GM23338 (cell line): ENCODE data around the gene COL25A1. TPM values are rescaled to one million over a fixed set of nuclear protein-coding genes. Genes with fewer than 3 reads are reported as not detected.

Source experiments
- ATAC-seq: fragments of 200-7000 bp; cut with Tn5 transposase; 3 replicates; pipeline ENCODE4 v1.9.1; 2020
- DNase-seq: peaks from one replicate; pipeline ENCODE4 v3.0.0-alpha.2; 2015; ENCODE audit warnings: low spot score
- H2AFZ ChIP-seq: fragments of 200-600 bp; sonication (generic); 2 replicates; pipeline ENCODE4 v1.8.0; 2016; ENCODE audit warnings: antibody characterized with exemption, mild to moderate bottlenecking, moderate library complexity
- H3F3A ChIP-seq: fragments of 200-600 bp; sonication (generic); replicated peaks from 2 replicates; pipeline ENCODE4 v1.8.0; 2017; ENCODE audit warnings: antibody characterized with exemption, mixed run types, low read depth
- H3K27ac ChIP-seq: fragments of 200-600 bp; sonication (generic); 2 replicates; pipeline ENCODE4 v1.6.1; 2016; ENCODE audit warnings: low read depth
- H3K27me3 ChIP-seq: fragments of 200-600 bp; sonication (generic); 2 replicates; pipeline ENCODE4 v1.8.0; 2016; ENCODE audit warnings: mild to moderate bottlenecking, mixed run types, moderate library complexity; ENCODE audit not compliant: insufficient read depth
- H3K36me3 ChIP-seq: fragments of 200-600 bp; sonication (generic); 2 replicates; pipeline ENCODE4 v1.8.0; 2016; ENCODE audit warnings: mild to moderate bottlenecking; ENCODE audit not compliant: insufficient read depth
- H3K4me1 ChIP-seq: fragments of 200-600 bp; sonication (generic); 2 replicates; pipeline ENCODE4 v1.8.0; 2016; ENCODE audit warnings: mild to moderate bottlenecking, moderate library complexity; ENCODE audit not compliant: insufficient read depth
- H3K4me2 ChIP-seq: fragments of 200-600 bp; sonication (generic); 2 replicates; pipeline ENCODE4 v1.7.1; 2017; ENCODE audit warnings: mixed run types
- H3K4me3 ChIP-seq: fragments of 200-600 bp; sonication (generic); 2 replicates; pipeline ENCODE4 v1.6.1; 2016; ENCODE audit warnings: mixed run types
- H3K79me2 ChIP-seq: fragments of 200-600 bp; sonication (generic); replicated peaks from 2 replicates; pipeline ENCODE4 v1.8.0; 2017; ENCODE audit warnings: mild to moderate bottlenecking; ENCODE audit not compliant: insufficient read depth
- H3K9me2 ChIP-seq: fragments of 200-600 bp; sonication (generic); 2 replicates; pipeline ENCODE4 v1.8.0; 2017; ENCODE audit not compliant: insufficient read depth
- H4K20me1 ChIP-seq: fragments of 200-600 bp; sonication (generic); replicated peaks from 2 replicates; pipeline ENCODE4 v1.8.0; 2017; ENCODE audit warnings: mild to moderate bottlenecking; ENCODE audit not compliant: insufficient read depth
- H3K27ac Mint-ChIP-seq: 2 replicates; pipeline ENCODE4 v1.8.0; 2020; ENCODE audit warnings: inconsistent platforms, mild to moderate bottlenecking, moderate library complexity, mixed read lengths
- H3K27me3 Mint-ChIP-seq: 3 replicates; pipeline ENCODE4 v1.8.0; 2022; ENCODE audit warnings: low read depth, mild to moderate bottlenecking, moderate library complexity, mixed read lengths, inconsistent platforms; ENCODE audit not compliant: insufficient read depth, poor library complexity
- H3K36me3 Mint-ChIP-seq: 3 replicates; pipeline ENCODE4 v1.8.0; 2021; ENCODE audit warnings: low read depth, mild to moderate bottlenecking, inconsistent platforms, moderate library complexity, mixed read lengths
- H3K4me1 Mint-ChIP-seq: 3 replicates; pipeline ENCODE4 v1.8.0; 2020; ENCODE audit warnings: mild to moderate bottlenecking, inconsistent platforms, mixed read lengths
- H3K4me3 Mint-ChIP-seq: 3 replicates; pipeline ENCODE4 v1.8.0; 2021; ENCODE audit warnings: moderate library complexity, mild to moderate bottlenecking, inconsistent platforms, mixed read lengths
- H3K9me3 Mint-ChIP-seq: 3 replicates; pipeline ENCODE4 v1.8.0; 2020; ENCODE audit warnings: moderate library complexity, mild to moderate bottlenecking, inconsistent platforms, mixed read lengths
- CTCF ChIP-seq, 2 experiments: fragments of 200-600 bp in 1 of 2; sonication (generic) in 1 of 2; conservative IDR thresholded peaks; 2 replicates each; pipeline versions ENCODE4 v1.5.1 to v1.6.1; 2016 to 2017; ENCODE audit warnings: antibody characterized with exemption in 2 of 2, low read depth in 2 of 2, mild to moderate bottlenecking in 2 of 2, moderate library complexity in 1 of 2
- ETS1 ChIP-seq: IDR thresholded peaks from 2 replicates; pipeline ENCODE4 v1.6.1; 2016; ENCODE audit warnings: antibody characterized with exemption
- EZH2 ChIP-seq: fragments of 200-600 bp; sonication (generic); IDR thresholded peaks from one replicate; pipeline ENCODE4 v1.8.0; 2017; ENCODE audit warnings: antibody characterized with exemption, mild to moderate bottlenecking, low read depth; ENCODE audit not compliant: unreplicated experiment
- EZH2phosphoT487 ChIP-seq: fragments of 200-600 bp; sonication (generic); IDR thresholded peaks from one replicate; pipeline ENCODE4 v1.8.1; 2018; ENCODE audit warnings: antibody characterized with exemption; ENCODE audit not compliant: unreplicated experiment
- JUNB ChIP-seq: IDR thresholded peaks from one replicate; pipeline ENCODE4 v1.6.1; 2016; ENCODE audit warnings: antibody characterized with exemption; ENCODE audit not compliant: unreplicated experiment
- NANOG ChIP-seq: IDR thresholded peaks from 2 replicates; pipeline ENCODE4 v1.6.1; 2016; ENCODE audit warnings: antibody characterized with exemption, borderline replicate concordance
- POLR2AphosphoS5 ChIP-seq: IDR thresholded peaks from 2 replicates; pipeline ENCODE4 v1.6.1; 2016; ENCODE audit warnings: antibody characterized with exemption, low read depth
- STAT1 ChIP-seq: IDR thresholded peaks from one replicate; pipeline ENCODE4 v1.6.1; 2016; ENCODE audit warnings: antibody characterized with exemption; ENCODE audit not compliant: unreplicated experiment
- ZNF114 ChIP-seq: fragments of 250-450 bp; sonication (Bioruptor Pico); IDR thresholded peaks from 2 replicates; pipeline ENCODE4 v1.5.0; 2020; ENCODE audit warnings: mild to moderate bottlenecking, moderate library complexity
- ZNF331 ChIP-seq: fragments of 250-450 bp; sonication (Bioruptor Pico); IDR thresholded peaks from 2 replicates; pipeline ENCODE4 v1.5.0; 2020; ENCODE audit warnings: low read depth, mild to moderate bottlenecking, moderate library complexity
- polyA plus RNA-seq: library from polyadenylated mRNA; unstranded; fragments of >200 nt; fragmentation: Nextera tagmentation; extraction: Ambion mirVana; gene quantifications from 2 replicates; pipeline ENCODE4 v1.2.1, GENCODE V29; 2016
- total RNA-seq: library from RNA; depleted of rRNA; stranded (reverse); fragments of >200 nt; shearing (Covaris generic); gene quantifications from 2 replicates; pipeline ENCODE4 v1.2.3, GENCODE V29; 2014
- TF ChIP-seq, protein P1 (sequence below): IDR thresholded peaks from one replicate; pipeline ENCODE4 v1.6.1; 2018; ENCODE audit warnings: antibody characterized with exemption; ENCODE audit not compliant: unreplicated experiment

The COL25A1 gene
- total and polyA plus RNA-seq, 2 experiments from 2014 or later: 3.9 to 5.6 TPM

DNA sequence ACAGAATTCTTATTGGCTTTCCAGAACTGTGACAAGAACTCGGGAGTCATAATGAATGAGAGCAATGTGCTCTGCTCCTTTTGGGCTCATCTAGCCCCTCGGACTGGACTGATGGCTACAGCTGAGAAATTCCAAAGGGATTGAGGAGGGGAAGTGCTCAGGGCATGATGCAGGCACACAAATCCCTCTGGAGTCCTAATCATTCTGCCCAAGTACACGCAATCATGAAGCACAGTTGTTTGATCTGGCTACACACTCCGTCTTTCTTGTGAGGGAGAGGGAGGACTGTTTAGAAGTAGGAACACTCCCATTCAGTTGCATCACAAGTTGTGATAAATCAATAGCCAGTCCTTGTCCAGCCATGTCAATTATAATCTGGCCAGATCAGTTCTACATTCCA, 237.5 kb downstream of the COL25A1 start (continued):
- TF ChIP-seq CTCF (conservative IDR thresholded peaks at IDR 0.05; ENCODE audit: low read depth in 2 of 2): no peak
- TF ChIP-seq EZH2phosphoT487: no peak

- no peaks in the 10 kb centered on the region for H3K4me1 Mint-ChIP-seq
- H3K4me3 Mint-ChIP-seq: no peak overlapping the region
- TF ChIP-seq CTCF (conservative IDR thresholded peaks at IDR 0.05; ENCODE audit: low read depth in 2 of 2): no peak
- TF ChIP-seq, protein P1, sequence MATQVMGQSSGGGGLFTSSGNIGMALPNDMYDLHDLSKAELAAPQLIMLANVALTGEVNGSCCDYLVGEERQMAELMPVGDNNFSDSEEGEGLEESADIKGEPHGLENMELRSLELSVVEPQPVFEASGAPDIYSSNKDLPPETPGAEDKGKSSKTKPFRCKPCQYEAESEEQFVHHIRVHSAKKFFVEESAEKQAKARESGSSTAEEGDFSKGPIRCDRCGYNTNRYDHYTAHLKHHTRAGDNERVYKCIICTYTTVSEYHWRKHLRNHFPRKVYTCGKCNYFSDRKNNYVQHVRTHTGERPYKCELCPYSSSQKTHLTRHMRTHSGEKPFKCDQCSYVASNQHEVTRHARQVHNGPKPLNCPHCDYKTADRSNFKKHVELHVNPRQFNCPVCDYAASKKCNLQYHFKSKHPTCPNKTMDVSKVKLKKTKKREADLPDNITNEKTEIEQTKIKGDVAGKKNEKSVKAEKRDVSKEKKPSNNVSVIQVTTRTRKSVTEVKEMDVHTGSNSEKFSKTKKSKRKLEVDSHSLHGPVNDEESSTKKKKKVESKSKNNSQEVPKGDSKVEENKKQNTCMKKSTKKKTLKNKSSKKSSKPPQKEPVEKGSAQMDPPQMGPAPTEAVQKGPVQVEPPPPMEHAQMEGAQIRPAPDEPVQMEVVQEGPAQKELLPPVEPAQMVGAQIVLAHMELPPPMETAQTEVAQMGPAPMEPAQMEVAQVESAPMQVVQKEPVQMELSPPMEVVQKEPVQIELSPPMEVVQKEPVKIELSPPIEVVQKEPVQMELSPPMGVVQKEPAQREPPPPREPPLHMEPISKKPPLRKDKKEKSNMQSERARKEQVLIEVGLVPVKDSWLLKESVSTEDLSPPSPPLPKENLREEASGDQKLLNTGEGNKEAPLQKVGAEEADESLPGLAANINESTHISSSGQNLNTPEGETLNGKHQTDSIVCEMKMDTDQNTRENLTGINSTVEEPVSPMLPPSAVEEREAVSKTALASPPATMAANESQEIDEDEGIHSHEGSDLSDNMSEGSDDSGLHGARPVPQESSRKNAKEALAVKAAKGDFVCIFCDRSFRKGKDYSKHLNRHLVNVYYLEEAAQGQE: no peak
- no peak for TF ChIP-seq STAT1
- no peak for TF ChIP-seq NANOG
- TF ChIP-seq ZNF331 (CRISPR knock-in tag): no peak
- no peak for TF ChIP-seq EZH2phosphoT487
- no peak for TF ChIP-seq ETS1
- TF ChIP-seq ZNF114: no peak
- no peak for TF ChIP-seq EZH2
- no peak for TF ChIP-seq POLR2AphosphoS5
- TF ChIP-seq JUNB: no peak
Observed at GRCh38 chr4:109053257-109053656, 249.2 kb downstream of the COL25A1 start.

More at GRCh38 chr4:109053257-109053656, 249.2 kb downstream of the COL25A1 start:
- no peaks in the 10 kb centered on the region for H3K9me2 ChIP-seq
- DNase-seq: no peak
- no peaks in the 10 kb centered on the region for H3F3A ChIP-seq
- no peaks in the 10 kb centered on the region for H4K20me1 ChIP-seq
- H3K36me3 ChIP-seq: no peaks in the 10 kb centered on the region
- H3K79me2 ChIP-seq: no peaks in the 10 kb centered on the region
- no peaks in the 10 kb centered on the region for H3K4me1 ChIP-seq
- Mint-ChIP-seq H3K27me3 (no peaks in the 10 kb centered on the region), H3K36me3 (no peaks in the 10 kb centered on the region), H3K9me3 (no peaks in the 10 kb centered on the region), H3K27ac (no peak overlapping the region)
- no peaks in the 10 kb centered on the region for H3K27me3 ChIP-seq
- H3K27ac ChIP-seq: no peak overlapping the region
- no peak overlapping the region for H3K4me2 ChIP-seq
- no peak overlapping the region for H2AFZ ChIP-seq
- no peak overlapping the region for H3K4me3 ChIP-seq
- ATAC-seq: no peak
